HepG2 (cell line): ENCODE results near the gene PRELID1. TPM values are rescaled to one million over a fixed set of nuclear protein-coding genes. Genes with fewer than 3 reads are reported as not detected.
A peak's percentile ranks its signal among the peaks of the same experiment; 100 is the strongest.

ENCODE experiments used
- AHR ChIP-seq: IDR thresholded peaks from 2 replicates; pipeline ENCODE4 v1.6.1; 2018; ENCODE audit warnings: missing genetic modification reagents, missing compliant biosample characterization
- ATRX ChIP-seq: sonication (generic); formaldehyde crosslinking; IDR thresholded peaks from 2 replicates; pipeline ENCODE4 v1.4.0; 2020; ENCODE audit warnings: missing genetic modification reagents, borderline replicate concordance
- CREM ChIP-seq, 2 experiments: sonication (generic) in 1 of 2; formaldehyde crosslinking in 1 of 2; IDR thresholded peaks; 2 replicates each; pipeline versions ENCODE4 v1.4.0 to v1.6.1; 2016 to 2020; ENCODE audit warnings: antibody characterized with exemption in 1 of 2, mild to moderate bottlenecking in 1 of 2, missing genetic modification reagents in 1 of 2
- PRDM10 ChIP-seq: sonication (generic); formaldehyde crosslinking; IDR thresholded peaks from 2 replicates; pipeline ENCODE4 v1.4.0; 2020; ENCODE audit warnings: low read depth, missing genetic modification reagents
- PRDM15 ChIP-seq: sonication (generic); formaldehyde crosslinking; IDR thresholded peaks from 2 replicates; pipeline ENCODE4 v1.4.0; 2020; ENCODE audit warnings: missing genetic modification reagents
- SRY ChIP-seq: sonication (generic); formaldehyde crosslinking; IDR thresholded peaks from 2 replicates; pipeline ENCODE4 v1.8.0; 2022; ENCODE audit warnings: mild to moderate bottlenecking, missing genetic modification reagents
- ZBTB46 ChIP-seq: sonication (generic); formaldehyde crosslinking; IDR thresholded peaks from 2 replicates; pipeline ENCODE4 v1.4.0; 2020; ENCODE audit warnings: mild to moderate bottlenecking, missing genetic modification reagents, borderline replicate concordance
- ZNF142 ChIP-seq: sonication (generic); formaldehyde crosslinking; IDR thresholded peaks from 2 replicates; pipeline ENCODE4 v1.4.0; 2020; ENCODE audit warnings: missing genetic modification reagents
- ZNF549 ChIP-seq: sonication (generic); formaldehyde crosslinking; IDR thresholded peaks from 2 replicates; pipeline ENCODE4 v1.5.0; 2020; ENCODE audit warnings: missing genetic modification reagents
- ZNF720 ChIP-seq: sonication (generic); formaldehyde crosslinking; IDR thresholded peaks from 2 replicates; pipeline ENCODE4 v1.4.0; 2020; ENCODE audit warnings: missing genetic modification reagents
- ZNF790 ChIP-seq: sonication (generic); formaldehyde crosslinking; IDR thresholded peaks from 2 replicates; pipeline ENCODE4 v1.8.0; 2022; ENCODE audit warnings: missing genetic modification reagents, mild to moderate bottlenecking, borderline replicate concordance
- ZNF879 ChIP-seq: sonication (generic); formaldehyde crosslinking; IDR thresholded peaks from 2 replicates; pipeline ENCODE4 v1.8.1; 2023; ENCODE audit warnings: missing genetic modification reagents
- polyA plus RNA-seq, 8 experiments: library from polyadenylated mRNA; depleted of rRNA in 3 of 8; stranded (reverse) in 7 of 8; unstranded in 1 of 8; fragments of >200 nt; fragmentation: Illumina TruSeq in 4 of 8; extraction: Trizol in 4 of 8; gene quantifications; 2 replicates each; pipeline versions ENCODE4 v1.2.1 to v1.2.3, GENCODE V29; 2011 to 2016; ENCODE audit warnings: low read depth in 4 of 8, missing spikeins in 1 of 8, mixed read lengths in 1 of 8; ENCODE audit not compliant: insufficient read depth in 1 of 8
- total RNA-seq, 5 experiments: library from RNA; depleted of rRNA; stranded (reverse); fragments of >200 nt; fragmentation: Illumina TruSeq; extraction: Trizol; gene quantifications; 2 replicates each; pipeline ENCODE4 v1.2.3, GENCODE V29; 2016; ENCODE audit warnings: low read depth in 1 of 5

The PRELID1 gene
- total and polyA plus RNA-seq, 2 of the 13 experiments (the other 11 are each of a cell fraction or from before 2014, with no cell fraction given): 250 to 271 TPM

DNA sequence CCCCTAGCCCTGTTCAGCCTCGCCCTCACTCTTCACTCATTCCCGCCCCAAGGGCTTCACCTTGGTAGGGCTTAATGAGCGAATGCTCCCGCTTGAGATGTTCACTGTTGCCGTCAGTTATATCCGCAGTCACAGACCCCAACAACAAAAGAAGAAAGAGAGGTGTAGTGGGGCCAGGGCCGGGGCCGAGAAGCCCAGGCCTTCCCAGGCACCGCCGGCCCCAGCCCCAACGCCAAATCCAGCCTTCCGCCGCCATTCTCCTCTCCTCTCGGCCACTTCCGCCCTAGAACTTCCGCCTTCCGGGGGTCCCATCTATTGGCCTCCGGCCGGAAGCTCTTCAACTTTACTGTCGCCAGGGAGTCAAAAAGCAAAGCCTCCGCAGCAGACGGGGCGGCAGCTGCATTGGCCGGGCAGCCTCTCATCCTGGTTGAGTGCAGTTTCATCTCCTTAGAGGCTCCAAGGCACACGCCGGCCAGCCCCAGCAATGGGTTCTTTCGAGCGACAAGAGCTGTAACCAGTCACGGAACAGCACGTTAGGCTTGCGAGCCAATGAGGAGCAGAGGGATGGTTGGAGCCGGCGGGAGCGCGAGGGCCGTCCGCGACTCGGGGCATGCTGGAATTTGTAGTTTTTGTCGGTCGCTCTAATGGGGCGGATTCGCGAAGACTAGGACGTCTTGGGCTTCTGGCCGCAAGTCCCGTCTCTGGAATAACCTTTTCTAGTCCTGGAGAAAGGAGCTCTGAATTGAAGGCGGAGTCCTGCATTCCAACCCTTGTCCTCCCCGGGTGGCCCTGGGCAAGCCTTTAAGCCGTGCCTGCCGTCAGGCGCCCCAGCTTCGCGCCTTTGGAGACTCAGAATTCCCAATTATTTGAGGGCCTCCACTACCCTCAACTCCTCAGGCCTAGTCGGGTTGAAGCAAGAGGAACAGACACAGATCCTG lies 48.1 kb downstream of the PRELID1 start, which contains the start of gene LMAN2 (continued):
- no peak for TF ChIP-seq ZNF720 (CRISPR knock-in tag)
- TF ChIP-seq ZNF142 (CRISPR knock-in tag): peak; percentile 75; the same call in 1 of the 2 replicates
- no peak for TF ChIP-seq ZNF790 (CRISPR knock-in tag)
- no peak for TF ChIP-seq ZNF549
- no peak for TF ChIP-seq ZBTB46 (CRISPR knock-in tag)
- 0 out of 2 replicates have a peak, but pooled peaks have one; percentile 17 for TF ChIP-seq PRDM15 (CRISPR knock-in tag)
- peak; percentile 61; the same call in 1 of the 2 replicates for TF ChIP-seq AHR (CRISPR knock-in tag)
- TF ChIP-seq ZNF879 (CRISPR knock-in tag): peak; percentile 27; the same call in 1 of the 2 replicates
- no peak for TF ChIP-seq ATRX (CRISPR knock-in tag)
- no peak for TF ChIP-seq SRY (CRISPR knock-in tag)
- peak; percentile 89 for TF ChIP-seq CREM (IDR thresholded peaks at IDR 0.05)
- TF ChIP-seq CREM (CRISPR knock-in tag; IDR thresholded peaks at IDR 0.05): no peak
- no peak; the same call in 1 of the 2 replicates for TF ChIP-seq PRDM10 (CRISPR knock-in tag)
